Body of pancreas (tissue), 4 donors: ENCODE data around the gene SHKBP1.

Experiments used
- CTCF ChIP-seq, 7 experiments: fragments of 450-650 bp in 4 of 7; fragments of 200-600 bp in 3 of 7; sonication (generic) in 3 of 7; IDR thresholded peaks; one replicate each; pipeline ENCODE4 v1.5.1; 2016 to 2019; ENCODE audit warnings: antibody characterized with exemption in 7 of 7
- POLR2A ChIP-seq, 3 donors: fragments of 450-650 bp; IDR thresholded peaks; one replicate each; pipeline ENCODE4 v1.6.1; 2016; ENCODE audit warnings: antibody characterized with exemption in 3 of 3, mild to moderate bottlenecking in 2 of 3

GRCh38 chr19:40594657-40595091 is 18.0 kb downstream of the SHKBP1 start:
- TF ChIP-seq CTCF (IDR thresholded peaks at IDR 0.05) (no peak), POLR2A (IDR thresholded peaks at IDR 0.05) (no peak)
